Effector memory CD4-positive, alpha-beta T cell (primary cell): ENCODE measurements around the gene VAT1L.

ENCODE experiments used
- DNase-seq, 3 donors: peaks; one replicate each; pipeline ENCODE4 v3.0.0-alpha.2; 2020
- H3K27ac ChIP-seq: 2 replicates; pipeline ENCODE4 v1.7.0; 2013; ENCODE audit warnings: mild to moderate bottlenecking, low read length, moderate library complexity; ENCODE audit not compliant: insufficient read depth, poor library complexity, severe bottlenecking
- H3K27me3 ChIP-seq: replicated peaks from 2 replicates; pipeline ENCODE4 v1.7.0; 2013; ENCODE audit warnings: mild to moderate bottlenecking, low read length; ENCODE audit not compliant: insufficient read depth, control insufficient read depth, poor library complexity, severe bottlenecking
- H3K36me3 ChIP-seq: 2 replicates; pipeline ENCODE4 v1.7.0; 2013; ENCODE audit warnings: mild to moderate bottlenecking, low read length, moderate library complexity; ENCODE audit not compliant: control insufficient read depth, insufficient read depth
- H3K4me1 ChIP-seq: 2 replicates; pipeline ENCODE4 v1.7.0; 2013; ENCODE audit warnings: low read length, mild to moderate bottlenecking; ENCODE audit not compliant: control insufficient read depth, insufficient read depth, poor library complexity, severe bottlenecking
- H3K4me3 ChIP-seq: 2 replicates; pipeline ENCODE4 v1.7.0; 2013; ENCODE audit warnings: low read length, low read depth, mild to moderate bottlenecking; ENCODE audit not compliant: insufficient read depth, poor library complexity, severe bottlenecking
- H3K9me3 ChIP-seq: 2 replicates; pipeline ENCODE4 v1.7.0; 2013; ENCODE audit warnings: mild to moderate bottlenecking, low read length, moderate library complexity; ENCODE audit not compliant: control insufficient read depth

VAT1L gene

DNA sequence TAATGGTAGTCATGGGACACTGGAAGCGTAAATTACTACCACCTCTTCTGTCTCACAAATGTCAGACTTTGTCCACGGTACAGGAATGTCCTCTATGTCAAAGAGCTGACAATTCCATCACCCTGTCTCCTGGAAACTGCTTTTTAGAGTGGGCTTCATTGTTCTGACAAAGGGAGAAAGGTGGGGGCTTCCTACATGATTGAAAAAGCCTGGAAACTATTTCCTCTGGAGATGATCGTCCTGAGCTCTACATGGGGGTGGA lies 53.1 kb downstream of the VAT1L start:
- Histone ChIP-seq H3K36me3 (no peaks in the 10 kb centered on the region), H3K27ac (no peak overlapping the region), H3K4me1 (no peaks in the 10 kb centered on the region), H3K4me3 (no peak overlapping the region), H3K27me3 (no peaks in the 10 kb centered on the region), H3K9me3 (no peaks in the 10 kb centered on the region)
- DNase-seq: no peak

- no peak for DNase-seq
- Histone ChIP-seq H3K27me3 (no peaks in the 10 kb centered on the region), H3K36me3 (no peaks in the 10 kb centered on the region), H3K27ac (no peak overlapping the region), H3K9me3 (no peaks in the 10 kb centered on the region), H3K4me1 (no peaks in the 10 kb centered on the region), H3K4me3 (no peak overlapping the region)
Observed at GRCh38 chr16:77842468-77842867, 54.1 kb downstream of the VAT1L start.

DNA sequence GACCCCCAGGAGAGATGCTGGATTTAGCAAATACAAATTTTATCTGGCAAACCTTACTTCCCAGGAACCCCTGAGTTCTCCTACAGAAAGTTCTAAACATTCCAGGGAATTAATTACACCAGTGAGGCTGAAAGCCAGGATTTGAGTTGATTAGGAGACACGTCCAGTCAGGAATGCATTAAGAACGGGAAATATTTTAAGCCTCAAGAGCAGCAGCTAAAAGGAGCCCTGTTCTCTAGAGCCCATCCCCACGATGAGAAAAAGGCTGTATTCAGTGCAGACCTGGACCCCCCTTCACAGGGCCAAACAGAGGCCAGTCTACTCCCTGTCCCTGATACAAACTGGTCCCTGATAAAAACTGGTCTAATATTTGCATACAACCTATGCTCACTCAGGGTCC lies 55.0 kb downstream of the VAT1L start:
- Histone ChIP-seq H3K4me1 (no peaks in the 10 kb centered on the region), H3K9me3 (no peaks in the 10 kb centered on the region), H3K36me3 (no peaks in the 10 kb centered on the region), H3K27ac (no peak overlapping the region), H3K27me3 (no peaks in the 10 kb centered on the region), H3K4me3 (no peak overlapping the region)
- DNase-seq: no peak

DNA sequence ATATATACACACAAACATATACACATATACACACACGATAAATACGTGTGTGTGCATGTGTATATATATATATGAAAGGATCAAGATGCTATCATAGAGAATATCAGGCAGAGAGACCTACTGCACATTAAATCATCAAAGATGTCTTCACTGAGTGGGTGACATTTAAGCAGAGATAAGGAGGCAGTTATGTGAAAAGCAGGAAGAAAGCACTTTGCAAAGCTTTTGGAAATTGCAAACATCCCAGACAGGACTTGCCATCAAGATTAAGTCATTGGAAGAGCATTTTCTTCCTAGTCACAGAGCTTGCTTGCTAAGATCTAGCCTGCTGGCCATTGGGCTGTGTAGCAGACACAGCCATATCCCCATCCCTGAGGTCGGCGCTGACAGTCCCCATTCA lies 56.4 kb downstream of the VAT1L start:
- no peak overlapping the region for H3K4me3 ChIP-seq
- no peak for DNase-seq
- no peak overlapping the region for H3K27ac ChIP-seq
- no peaks in the 10 kb centered on the region for H3K9me3 ChIP-seq
- no peaks in the 10 kb centered on the region for H3K4me1 ChIP-seq
- H3K27me3 ChIP-seq: no peaks in the 10 kb centered on the region
- H3K36me3 ChIP-seq: no peaks in the 10 kb centered on the region

DNA sequence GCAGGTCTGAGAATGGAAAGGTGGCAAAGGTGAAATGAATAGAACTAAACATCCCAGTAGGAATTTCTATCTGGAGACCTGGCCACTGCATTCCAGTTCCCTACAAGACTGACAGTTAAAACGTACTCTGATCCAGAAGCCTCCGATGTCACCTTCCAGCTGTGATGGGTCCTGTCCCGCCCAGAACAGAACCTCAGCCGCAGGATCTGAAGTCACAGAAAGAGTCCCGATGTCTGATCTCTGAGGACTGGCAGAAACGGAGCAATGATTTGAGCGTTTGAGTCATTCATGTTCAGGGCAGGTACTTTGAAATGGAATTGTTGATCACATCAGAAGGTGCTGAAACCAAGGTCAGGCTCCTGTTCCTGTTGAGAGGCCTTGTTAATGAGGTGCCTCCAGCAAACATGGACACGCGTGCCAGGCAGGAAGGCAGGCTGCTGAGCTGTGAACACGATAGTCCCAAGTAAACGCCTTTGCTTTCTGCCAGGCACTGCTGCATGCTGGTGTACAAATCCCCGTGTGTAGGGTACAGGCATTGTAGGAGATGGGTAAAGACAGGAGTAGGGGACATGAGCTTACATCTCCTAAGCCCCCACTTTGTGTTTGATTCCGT lies 61.4 kb downstream of the VAT1L start:
- Histone ChIP-seq H3K4me1 (no peaks in the 10 kb centered on the region), H3K36me3 (no peaks in the 10 kb centered on the region), H3K4me3 (no peak overlapping the region), H3K27me3 (no peaks in the 10 kb centered on the region), H3K9me3 (no peaks in the 10 kb centered on the region), H3K27ac (no peak overlapping the region)
- DNase-seq: no peak

- no peaks in the 10 kb centered on the region for H3K27me3 ChIP-seq
- no peak for DNase-seq
- no peaks in the 10 kb centered on the region for H3K36me3 ChIP-seq
- no peak overlapping the region for H3K27ac ChIP-seq
- H3K4me1 ChIP-seq: no peaks in the 10 kb centered on the region
- H3K9me3 ChIP-seq: no peaks in the 10 kb centered on the region
- no peak overlapping the region for H3K4me3 ChIP-seq
Observed at GRCh38 chr16:77850636-77851333, 62.4 kb downstream of the VAT1L start.

- Histone ChIP-seq H3K4me1 (no peaks in the 10 kb centered on the region), H3K9me3 (no peaks in the 10 kb centered on the region), H3K4me3 (no peak overlapping the region), H3K36me3 (no peaks in the 10 kb centered on the region), H3K27ac (no peak overlapping the region), H3K27me3 (no peaks in the 10 kb centered on the region)
- no peak for DNase-seq
Observed at GRCh38 chr16:77853161-77853560, 64.8 kb downstream of the VAT1L start.

- Histone ChIP-seq H3K4me3 (no peak overlapping the region), H3K36me3 (no peaks in the 10 kb centered on the region), H3K27me3 (no peaks in the 10 kb centered on the region), H3K4me1 (no peaks in the 10 kb centered on the region), H3K27ac (no peak overlapping the region), H3K9me3 (no peaks in the 10 kb centered on the region)
- DNase-seq: no peak
Observed at GRCh38 chr16:77856438-77857160, 68.2 kb downstream of the VAT1L start.

DNA sequence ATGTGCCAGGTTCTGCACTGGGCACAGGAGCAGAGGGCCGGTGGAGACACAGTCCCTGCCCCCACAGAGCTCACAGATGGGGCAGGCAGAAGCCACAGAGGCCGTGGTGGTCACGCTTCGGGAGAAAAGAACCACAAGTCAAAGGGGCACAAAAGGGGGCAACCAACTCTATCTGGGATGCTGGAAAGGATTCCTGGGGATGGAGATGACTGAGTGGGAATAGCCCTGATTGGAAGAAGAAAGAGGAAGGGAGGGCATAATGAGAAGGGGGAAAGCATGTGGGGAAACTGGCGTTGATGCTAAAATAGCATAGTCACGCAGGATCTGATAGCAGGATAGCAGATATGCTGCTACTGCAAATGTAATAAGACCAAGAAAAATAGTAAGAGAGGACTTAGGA lies 69.7 kb downstream of the VAT1L start:
- H3K4me1 ChIP-seq: no peaks in the 10 kb centered on the region
- no peak overlapping the region for H3K4me3 ChIP-seq
- no peaks in the 10 kb centered on the region for H3K9me3 ChIP-seq
- no peak overlapping the region for H3K27ac ChIP-seq
- no peaks in the 10 kb centered on the region for H3K27me3 ChIP-seq
- no peaks in the 10 kb centered on the region for H3K36me3 ChIP-seq
- no peak for DNase-seq

- no peak overlapping the region for H3K27ac ChIP-seq
- no peaks in the 10 kb centered on the region for H3K4me1 ChIP-seq
- no peaks in the 10 kb centered on the region for H3K9me3 ChIP-seq
- no peak overlapping the region for H3K4me3 ChIP-seq
- H3K27me3 ChIP-seq: no peaks in the 10 kb centered on the region
- no peak for DNase-seq
- no peaks in the 10 kb centered on the region for H3K36me3 ChIP-seq
Observed at GRCh38 chr16:77859493-77860232, 71.3 kb downstream of the VAT1L start.
